ENCODE results near the gene SOCS2.

DNA sequence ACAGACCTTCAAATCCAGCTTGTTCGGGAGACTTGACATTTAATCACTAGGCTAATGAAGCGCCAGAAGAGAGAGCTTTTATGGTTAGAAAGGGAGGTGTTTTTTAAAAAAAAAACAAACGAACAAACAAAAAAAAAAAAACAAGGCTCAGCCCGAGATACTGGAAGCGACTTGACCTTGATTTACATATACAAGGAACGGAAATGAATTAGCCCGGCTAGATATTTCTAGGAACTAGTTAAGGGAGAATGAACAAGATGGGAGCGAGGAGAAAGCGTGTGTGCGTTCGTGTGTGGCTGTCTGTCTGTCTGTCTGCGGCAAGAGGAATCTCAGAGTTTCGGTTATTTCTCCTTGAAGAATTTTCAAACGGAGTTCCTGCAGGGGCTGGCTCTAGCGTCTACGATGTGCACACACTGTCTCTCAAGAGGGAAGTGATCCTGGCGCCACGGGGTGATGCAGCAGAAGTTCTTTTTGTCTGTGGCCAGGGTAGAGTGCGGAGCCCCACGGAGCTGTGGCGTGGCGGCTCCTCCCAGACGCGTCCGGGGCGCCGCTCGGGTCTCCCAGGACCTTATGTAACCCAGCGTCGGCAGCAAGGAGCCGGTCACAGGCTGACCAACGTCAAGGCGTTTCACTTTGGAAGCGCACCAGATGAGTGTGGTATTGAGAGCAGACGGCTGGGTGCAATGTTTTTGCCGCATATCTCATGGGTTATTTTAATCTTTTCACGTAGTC lies 18.8 kb downstream of the SOCS2 start:
- TF ChIP-seq POLR2A (IDR thresholded peaks at IDR 0.05) = peak in 1 of 2 donors; percentile 29
- TF ChIP-seq, protein P1, sequence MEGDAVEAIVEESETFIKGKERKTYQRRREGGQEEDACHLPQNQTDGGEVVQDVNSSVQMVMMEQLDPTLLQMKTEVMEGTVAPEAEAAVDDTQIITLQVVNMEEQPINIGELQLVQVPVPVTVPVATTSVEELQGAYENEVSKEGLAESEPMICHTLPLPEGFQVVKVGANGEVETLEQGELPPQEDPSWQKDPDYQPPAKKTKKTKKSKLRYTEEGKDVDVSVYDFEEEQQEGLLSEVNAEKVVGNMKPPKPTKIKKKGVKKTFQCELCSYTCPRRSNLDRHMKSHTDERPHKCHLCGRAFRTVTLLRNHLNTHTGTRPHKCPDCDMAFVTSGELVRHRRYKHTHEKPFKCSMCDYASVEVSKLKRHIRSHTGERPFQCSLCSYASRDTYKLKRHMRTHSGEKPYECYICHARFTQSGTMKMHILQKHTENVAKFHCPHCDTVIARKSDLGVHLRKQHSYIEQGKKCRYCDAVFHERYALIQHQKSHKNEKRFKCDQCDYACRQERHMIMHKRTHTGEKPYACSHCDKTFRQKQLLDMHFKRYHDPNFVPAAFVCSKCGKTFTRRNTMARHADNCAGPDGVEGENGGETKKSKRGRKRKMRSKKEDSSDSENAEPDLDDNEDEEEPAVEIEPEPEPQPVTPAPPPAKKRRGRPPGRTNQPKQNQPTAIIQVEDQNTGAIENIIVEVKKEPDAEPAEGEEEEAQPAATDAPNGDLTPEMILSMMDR (IDR thresholded peaks at IDR 0.05) = no peak
